ENCODE results near the gene UNC5A.

UNC5A gene

GRCh38 chr5:176827736-176828414 is 17.5 kb downstream of the UNC5A start:
- Histone ChIP-seq H3K36me3 (replicated peaks) (no peaks in the 10 kb centered on the region), H3K27me3 (replicated peaks) (peaks cover 5% of the 10 kb centered on the region), H3K27ac (no peak overlapping the region), H3K4me3 (ENCODE audit: low read depth, low read length) (no peak overlapping the region)
- DNase-seq: no peak
- TF ChIP-seq CTCF (IDR thresholded peaks at IDR 0.05; ENCODE audit: low read depth, low read length, missing control alignments): no peak
- in situ Hi-C loops (cut with HindIII; ENCODE audit: low pct_ligation_motif_present, low sequenced_read_pairs): no loop called here

- in situ Hi-C loops (cut with HindIII; ENCODE audit: low pct_ligation_motif_present, low sequenced_read_pairs): no loop called here
- no peak for DNase-seq
Observed at GRCh38 chr5:176829320-176829719, 19.0 kb downstream of the UNC5A start.

GRCh38 chr5:176830422-176830994 is 20.1 kb downstream of the UNC5A start:
- no peaks in the 10 kb centered on the region for H3K36me3 ChIP-seq (replicated peaks)
- no peak for DNase-seq
- no peak for TF ChIP-seq CTCF (IDR thresholded peaks at IDR 0.05; ENCODE audit: low read depth, low read length, missing control alignments)
- in situ Hi-C loops (cut with HindIII; ENCODE audit: low pct_ligation_motif_present, low sequenced_read_pairs): no loop called here
- no peaks in the 10 kb centered on the region for H3K27me3 ChIP-seq (replicated peaks)
- no peak overlapping the region for H3K4me3 ChIP-seq (ENCODE audit: low read depth, low read length)
- no peak overlapping the region for H3K27ac ChIP-seq

More at GRCh38 chr5:176829320-176829719, 19.0 kb downstream of the UNC5A start:
- Histone ChIP-seq H3K4me3 (ENCODE audit: low read depth, low read length) (no peak overlapping the region), H3K36me3 (replicated peaks) (no peaks in the 10 kb centered on the region), H3K27me3 (replicated peaks) (no peaks in the 10 kb centered on the region), H3K27ac (no peak overlapping the region)
- TF ChIP-seq CTCF (IDR thresholded peaks at IDR 0.05; ENCODE audit: low read depth, low read length, missing control alignments): no peak

- H3K36me3 ChIP-seq (replicated peaks): no peaks in the 10 kb centered on the region
- no peak for TF ChIP-seq CTCF (IDR thresholded peaks at IDR 0.05; ENCODE audit: low read depth, low read length, missing control alignments)
- H3K27ac ChIP-seq: no peak overlapping the region
- no peak for DNase-seq
- in situ Hi-C loops (cut with HindIII; ENCODE audit: low pct_ligation_motif_present, low sequenced_read_pairs): no loop called here
- no peak overlapping the region for H3K4me3 ChIP-seq (ENCODE audit: low read depth, low read length)
- no peaks in the 10 kb centered on the region for H3K27me3 ChIP-seq (replicated peaks)
Observed at GRCh38 chr5:176830995-176831423, 20.6 kb downstream of the UNC5A start.

- Histone ChIP-seq H3K36me3 (replicated peaks) (no peaks in the 10 kb centered on the region), H3K27me3 (replicated peaks) (no peaks in the 10 kb centered on the region), H3K4me3 (ENCODE audit: low read depth, low read length) (no peak overlapping the region), H3K27ac (no peak overlapping the region)
- DNase-seq: no peak
- in situ Hi-C loops (cut with HindIII; ENCODE audit: low pct_ligation_motif_present, low sequenced_read_pairs): no loop called here
- TF ChIP-seq CTCF (IDR thresholded peaks at IDR 0.05; ENCODE audit: low read depth, low read length, missing control alignments): no peak
Observed at GRCh38 chr5:176831425-176831824, 21.1 kb downstream of the UNC5A start.
